GM19351 (cell line): Measurements from ENCODE around the gene RHBDF1.
A peak's percentile ranks its signal among the peaks of the same experiment; 100 is the strongest.

Source experiments
- ATAC-seq: cut with Tn5 transposase; IDR thresholded peaks from one replicate; pipeline ENCODE4 v1.9.1; 2021; ENCODE audit warnings: mild to moderate bottlenecking, moderate library complexity; ENCODE audit not compliant: unreplicated experiment

Gene RHBDF1

DNA sequence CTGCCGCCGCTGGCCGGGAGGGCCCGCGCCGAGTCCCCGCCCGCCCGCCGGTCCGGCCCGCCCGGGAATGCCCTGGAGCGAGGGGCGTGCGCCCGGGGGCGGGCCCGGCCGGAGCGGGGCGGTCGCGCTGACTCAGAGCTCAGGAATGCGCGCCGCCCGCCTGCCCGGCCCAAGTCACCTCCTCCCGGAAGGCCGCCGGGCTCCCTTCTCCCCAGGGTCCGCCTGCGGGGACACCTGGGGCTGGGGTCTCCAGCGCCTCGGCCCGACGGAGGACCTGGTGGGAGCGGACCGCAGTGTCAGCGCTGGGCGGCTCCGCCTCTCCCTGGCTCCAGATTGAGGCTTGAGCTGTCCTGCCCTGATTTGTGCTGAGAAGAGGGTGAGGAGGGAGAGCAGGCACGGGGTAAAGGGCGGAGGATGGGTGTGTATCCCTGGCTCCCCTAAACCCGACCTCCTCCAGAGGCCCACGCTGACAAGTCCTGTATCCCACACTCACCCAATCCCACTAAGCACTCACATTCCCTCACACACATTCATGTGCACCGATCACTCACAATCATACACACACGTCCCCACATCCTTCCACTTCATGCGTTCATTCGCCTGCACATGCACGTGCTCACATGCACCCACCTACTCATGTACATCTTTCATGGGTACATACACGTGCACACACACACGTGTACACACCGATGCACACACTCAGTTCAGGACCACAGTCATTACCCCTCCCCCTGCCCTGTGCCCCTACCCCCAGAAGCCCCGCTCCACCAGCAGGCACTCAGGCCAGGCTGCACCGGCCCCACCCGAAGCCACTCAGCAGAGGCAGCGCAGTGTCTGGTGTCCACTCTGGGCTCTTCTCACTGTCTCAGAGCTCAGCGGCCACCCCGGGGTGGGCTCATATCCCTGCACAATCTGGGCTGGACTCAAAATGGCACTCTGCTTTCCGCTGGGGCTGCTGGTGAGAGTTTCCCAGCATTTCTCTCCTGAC lies at the start of gene RHBDF1:
TSS of gene RHBDF1 (minus strand) at position 71 of the 988 bp plus-strand sequence. CDS start 7,616 bp downstream, outside the sequence.
- no peak for ATAC-seq

DNA sequence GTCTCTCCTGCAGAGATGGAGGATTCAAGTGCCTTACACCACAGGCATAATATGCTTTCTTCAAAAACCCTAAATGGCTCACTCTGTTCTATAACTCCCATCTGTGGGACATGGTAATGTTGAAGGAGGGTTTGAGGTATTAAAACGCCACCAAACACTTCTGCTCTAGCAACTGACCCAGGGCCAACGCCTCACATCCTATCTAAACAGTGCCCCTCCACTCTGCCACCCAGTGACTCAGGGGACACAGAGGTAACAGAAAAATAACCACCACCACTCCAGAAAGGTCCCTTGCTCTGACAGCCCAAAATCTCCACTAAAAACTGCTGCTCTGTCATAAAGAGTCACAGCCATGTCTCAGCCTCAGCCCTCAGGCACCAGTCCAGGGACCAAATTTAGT lies 48.3 kb upstream of the RHBDF1 start:
- ATAC-seq = no peak

DNA sequence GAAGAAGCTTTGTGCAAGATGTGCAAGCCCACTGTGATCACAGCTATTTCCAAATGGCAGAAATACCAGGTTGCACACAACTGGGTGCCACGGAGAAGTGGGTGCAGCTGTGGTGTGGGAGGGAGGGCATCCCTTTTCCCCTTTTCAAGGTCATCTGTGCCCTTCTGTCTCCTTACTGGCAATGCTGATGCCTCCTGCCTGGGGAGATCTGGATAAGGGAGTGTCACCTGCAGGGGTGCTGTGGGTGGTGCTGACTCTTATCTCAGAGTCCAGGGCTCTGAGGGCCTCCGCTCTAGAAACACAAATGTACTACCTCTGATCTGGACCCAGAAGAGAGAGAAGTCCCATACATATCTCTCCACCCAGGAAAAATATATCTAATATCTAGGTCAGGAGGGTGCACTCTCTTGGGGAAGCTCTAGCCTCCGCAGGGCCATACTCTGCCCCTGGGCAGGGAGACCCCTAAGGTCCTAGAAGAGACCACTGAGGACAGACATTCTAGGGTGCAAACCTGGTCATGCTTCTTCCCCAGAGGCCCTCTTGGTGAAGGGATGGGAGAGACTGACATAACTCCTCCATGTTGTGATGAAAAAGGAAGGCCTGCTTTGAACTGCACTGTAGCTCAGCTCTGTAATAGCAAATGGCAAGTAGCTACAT lies 47.5 kb upstream of the RHBDF1 start:
- no peak for ATAC-seq

- ATAC-seq = no peak
Observed at GRCh38 chr16:119295-119694, 46.9 kb upstream of the RHBDF1 start.

GRCh38 chr16:118857-119256 lies 46.4 kb upstream of the RHBDF1 start:
- ATAC-seq = no peak

DNA sequence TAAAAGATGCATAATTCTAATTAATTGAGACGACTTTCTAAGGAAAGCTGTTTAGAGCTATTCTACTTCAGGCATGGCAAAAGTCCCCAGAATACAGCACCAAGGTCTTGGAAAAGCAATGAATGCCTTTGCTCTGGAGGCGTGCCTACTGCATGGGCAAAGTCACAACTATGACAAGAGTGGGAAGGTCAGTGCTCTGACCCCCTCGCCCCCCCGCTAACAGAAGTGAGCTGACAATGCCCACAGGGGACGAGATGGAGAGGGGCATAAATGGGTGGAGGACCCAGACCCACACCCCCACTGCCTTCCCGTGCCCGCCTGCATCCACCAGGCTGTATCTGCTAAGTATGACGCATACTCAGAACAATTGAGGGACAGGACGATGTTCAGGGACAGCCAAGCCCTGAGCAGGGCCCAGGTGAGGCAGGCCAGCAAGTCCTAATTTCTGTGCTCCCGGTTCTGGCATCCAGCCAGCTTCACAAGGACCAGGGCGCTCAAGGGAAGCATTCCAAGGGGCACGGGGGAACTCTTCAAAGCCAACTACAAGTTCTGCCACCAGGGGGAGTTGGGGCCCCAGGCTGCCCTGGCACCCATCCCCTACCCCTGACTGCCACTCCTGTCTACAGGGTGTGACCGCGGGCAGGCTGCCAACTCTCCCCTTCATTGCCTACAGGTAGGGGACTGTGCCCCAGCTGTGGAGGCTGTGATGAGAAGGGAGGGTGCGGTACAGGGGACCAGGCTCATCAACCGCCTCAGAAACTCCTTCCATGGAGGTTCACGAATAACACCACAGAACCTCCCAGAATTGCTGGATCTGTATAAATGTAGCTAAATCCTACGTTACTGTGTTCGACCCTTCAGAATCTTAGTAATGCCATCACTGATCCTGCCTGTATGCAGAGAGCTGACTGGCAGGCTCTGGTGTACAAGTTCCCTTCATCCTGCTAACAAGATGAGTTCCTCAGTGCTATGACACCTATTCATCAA lies 45.2 kb upstream of the RHBDF1 start:
- no peak for ATAC-seq

GRCh38 chr16:116015-116414 lies 43.6 kb upstream of the RHBDF1 start:
- ATAC-seq = no peak

GRCh38 chr16:114327-114726 lies 41.9 kb upstream of the RHBDF1 start:
- no peak for ATAC-seq

- no peak for ATAC-seq
Observed at GRCh38 chr16:112153-112840, 39.9 kb upstream of the RHBDF1 start.

GRCh38 chr16:106623-107324 lies 34.3 kb upstream of the RHBDF1 start:
- ATAC-seq = no peak

DNA sequence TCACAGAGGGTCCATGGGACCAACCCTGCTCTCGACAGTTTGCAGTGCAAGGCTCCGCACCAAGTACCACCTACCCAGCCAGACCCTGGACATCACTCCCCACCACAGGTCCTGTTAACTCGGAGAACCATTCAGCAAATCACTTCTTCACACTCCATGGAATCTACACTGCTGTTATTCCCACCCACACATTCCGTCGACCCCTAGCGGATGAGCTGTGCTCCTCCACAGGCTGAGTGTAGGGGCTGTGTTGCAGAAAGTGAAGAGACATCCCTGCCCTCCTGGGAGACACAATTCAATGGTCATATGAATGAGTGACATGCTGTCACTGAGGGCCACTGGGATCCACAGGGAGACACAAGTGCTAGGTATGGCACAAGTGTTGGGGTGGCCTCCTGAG lies 33.1 kb upstream of the RHBDF1 start:
- no peak for ATAC-seq

GRCh38 chr16:104928-105327 lies 32.5 kb upstream of the RHBDF1 start:
- ATAC-seq = no peak

- no peak for ATAC-seq
Observed at GRCh38 chr16:104355-104754, 31.9 kb upstream of the RHBDF1 start.

DNA sequence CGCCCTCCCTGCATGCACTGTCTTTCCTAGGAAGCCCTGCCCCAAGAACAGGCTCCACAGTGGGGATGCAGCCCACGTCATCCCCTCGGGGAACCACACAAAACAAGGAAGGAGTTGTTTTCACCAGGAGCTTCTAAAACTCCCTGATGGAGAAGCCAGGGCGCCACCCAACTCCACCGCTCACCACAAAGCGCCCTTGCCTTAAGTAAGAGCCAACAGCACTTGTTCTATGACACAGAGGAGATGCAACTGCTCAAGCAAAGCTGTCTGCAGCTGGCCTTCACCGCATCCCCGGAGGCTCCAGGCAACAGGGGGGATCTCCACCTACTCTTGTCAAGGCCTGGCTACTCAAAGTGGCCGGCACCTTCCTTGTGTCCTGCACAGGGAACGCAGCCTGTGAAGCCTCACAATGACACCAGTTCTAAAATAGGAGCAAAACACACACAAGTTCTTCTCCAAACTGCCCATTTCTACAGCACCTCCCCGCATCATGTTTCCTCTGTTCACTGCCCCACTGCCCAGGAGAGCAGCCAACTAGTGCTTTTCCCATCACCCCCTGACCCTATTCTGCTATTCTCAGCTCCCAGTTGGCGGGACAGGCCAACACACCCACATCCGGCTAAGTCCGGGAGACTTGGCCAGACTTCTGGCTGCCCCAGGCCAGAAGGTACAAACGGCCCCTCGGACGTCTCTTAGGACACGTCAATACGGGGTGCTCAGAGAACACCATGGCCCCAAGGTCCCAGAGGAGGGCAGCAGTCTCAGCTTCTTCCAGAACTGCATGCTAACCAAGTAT lies 29.8 kb upstream of the RHBDF1 start:
- ATAC-seq = no peak

DNA sequence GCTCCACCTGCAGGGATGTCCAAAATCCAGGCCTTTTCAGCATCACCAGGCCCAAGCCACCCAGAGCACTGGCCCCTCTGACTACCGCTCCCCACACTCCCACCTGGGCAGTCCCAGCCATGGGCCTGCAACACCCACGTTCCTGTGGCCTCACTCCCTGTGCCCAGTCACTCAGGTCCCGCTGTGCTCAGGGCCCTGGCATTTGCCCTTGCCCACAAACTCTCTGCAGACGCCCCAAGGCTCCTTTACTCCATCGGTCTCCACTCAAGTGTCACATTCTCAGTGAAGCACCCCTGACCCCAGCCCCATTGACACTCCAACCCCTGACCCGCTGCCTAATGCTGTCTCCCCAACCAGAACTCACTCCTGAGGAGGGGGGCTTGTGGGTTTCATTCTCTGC lies 29.2 kb upstream of the RHBDF1 start:
- no peak for ATAC-seq

- ATAC-seq = no peak
Observed at GRCh38 chr16:100989-101388, 28.6 kb upstream of the RHBDF1 start.

DNA sequence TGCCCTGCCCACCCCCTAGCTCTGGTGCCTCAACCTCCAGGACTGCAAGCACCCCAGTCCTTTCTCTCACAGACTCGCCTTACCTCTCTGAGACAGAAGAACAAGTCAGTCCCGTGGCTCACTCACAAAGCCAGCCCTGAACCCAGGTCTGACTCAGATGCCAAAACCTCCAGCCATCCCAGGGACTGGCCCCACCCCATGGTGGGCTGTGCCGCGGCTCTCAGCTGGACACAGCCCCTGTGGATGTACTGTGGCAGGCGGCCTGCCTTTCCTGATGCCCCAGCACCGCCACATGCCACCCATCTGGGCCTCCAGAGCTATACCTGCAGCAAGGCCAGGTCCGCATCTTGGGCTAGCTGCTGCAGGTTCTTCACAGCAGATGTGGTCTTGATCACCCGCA lies 25.4 kb upstream of the RHBDF1 start:
- no peak for ATAC-seq

DNA sequence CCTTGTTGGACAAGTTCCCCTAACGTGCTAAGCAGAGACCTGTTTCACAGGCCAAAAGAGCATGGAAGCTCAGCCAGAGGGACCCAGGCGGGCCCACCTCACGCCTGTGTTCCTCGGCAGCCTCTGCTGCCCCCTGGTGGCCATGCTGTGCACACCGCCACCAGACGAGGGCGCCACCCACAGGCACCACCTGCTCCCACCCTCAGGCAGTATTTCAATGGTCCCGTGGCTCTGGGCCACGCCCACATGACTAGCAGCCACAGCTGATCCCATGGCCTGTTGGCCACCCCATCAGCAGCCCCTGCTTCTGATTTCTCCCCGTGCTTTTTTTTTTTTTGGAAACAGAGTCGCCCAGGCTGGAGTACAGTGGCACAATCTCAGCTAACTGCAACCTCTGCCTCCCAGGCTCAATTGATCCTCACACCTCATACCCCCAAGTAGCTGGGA lies 24.5 kb upstream of the RHBDF1 start:
- peak; percentile 62 for ATAC-seq

GRCh38 chr16:94918-95265 lies 22.5 kb upstream of the RHBDF1 start:
- ATAC-seq = no peak
